Measurements from ENCODE around the gene ANK2.

DNA sequence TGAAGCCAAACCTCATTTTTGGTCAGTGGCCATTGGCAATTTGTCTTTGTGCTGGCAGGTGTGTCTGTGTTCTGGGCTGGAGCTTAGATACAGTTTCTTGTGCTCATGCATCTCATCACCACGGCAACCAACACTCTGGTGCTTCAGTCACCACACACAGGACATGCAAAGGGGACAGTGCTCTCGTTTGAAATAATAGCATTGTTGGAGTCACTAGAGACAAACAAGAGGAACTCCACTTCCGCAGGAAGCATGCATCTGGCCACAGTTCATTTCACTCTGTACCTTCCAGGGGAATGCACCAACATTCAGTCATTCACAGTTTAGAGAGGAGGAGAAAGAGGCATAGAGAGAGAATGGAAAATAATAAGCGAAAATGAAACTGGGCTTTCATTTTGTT lies 267.4 kb downstream of the ANK2 start:
- TF ChIP-seq, protein P1, sequence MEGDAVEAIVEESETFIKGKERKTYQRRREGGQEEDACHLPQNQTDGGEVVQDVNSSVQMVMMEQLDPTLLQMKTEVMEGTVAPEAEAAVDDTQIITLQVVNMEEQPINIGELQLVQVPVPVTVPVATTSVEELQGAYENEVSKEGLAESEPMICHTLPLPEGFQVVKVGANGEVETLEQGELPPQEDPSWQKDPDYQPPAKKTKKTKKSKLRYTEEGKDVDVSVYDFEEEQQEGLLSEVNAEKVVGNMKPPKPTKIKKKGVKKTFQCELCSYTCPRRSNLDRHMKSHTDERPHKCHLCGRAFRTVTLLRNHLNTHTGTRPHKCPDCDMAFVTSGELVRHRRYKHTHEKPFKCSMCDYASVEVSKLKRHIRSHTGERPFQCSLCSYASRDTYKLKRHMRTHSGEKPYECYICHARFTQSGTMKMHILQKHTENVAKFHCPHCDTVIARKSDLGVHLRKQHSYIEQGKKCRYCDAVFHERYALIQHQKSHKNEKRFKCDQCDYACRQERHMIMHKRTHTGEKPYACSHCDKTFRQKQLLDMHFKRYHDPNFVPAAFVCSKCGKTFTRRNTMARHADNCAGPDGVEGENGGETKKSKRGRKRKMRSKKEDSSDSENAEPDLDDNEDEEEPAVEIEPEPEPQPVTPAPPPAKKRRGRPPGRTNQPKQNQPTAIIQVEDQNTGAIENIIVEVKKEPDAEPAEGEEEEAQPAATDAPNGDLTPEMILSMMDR (IDR thresholded peaks at IDR 0.05; ENCODE audit: insufficient read depth, low read depth, low read length) = no peak
- no peak for TF ChIP-seq EZH2 (IDR thresholded peaks at IDR 0.05; ENCODE audit: insufficient read depth, low read length)

Data from astrocyte (in vitro differentiated cells and primary cell).